ENCODE data around the gene APBA2.

- TF ChIP-seq EZH2 (IDR thresholded peaks at IDR 0.05; ENCODE audit: borderline replicate concordance, low read depth, low read length, severe bottlenecking): no peak
- TF ChIP-seq, protein P1, sequence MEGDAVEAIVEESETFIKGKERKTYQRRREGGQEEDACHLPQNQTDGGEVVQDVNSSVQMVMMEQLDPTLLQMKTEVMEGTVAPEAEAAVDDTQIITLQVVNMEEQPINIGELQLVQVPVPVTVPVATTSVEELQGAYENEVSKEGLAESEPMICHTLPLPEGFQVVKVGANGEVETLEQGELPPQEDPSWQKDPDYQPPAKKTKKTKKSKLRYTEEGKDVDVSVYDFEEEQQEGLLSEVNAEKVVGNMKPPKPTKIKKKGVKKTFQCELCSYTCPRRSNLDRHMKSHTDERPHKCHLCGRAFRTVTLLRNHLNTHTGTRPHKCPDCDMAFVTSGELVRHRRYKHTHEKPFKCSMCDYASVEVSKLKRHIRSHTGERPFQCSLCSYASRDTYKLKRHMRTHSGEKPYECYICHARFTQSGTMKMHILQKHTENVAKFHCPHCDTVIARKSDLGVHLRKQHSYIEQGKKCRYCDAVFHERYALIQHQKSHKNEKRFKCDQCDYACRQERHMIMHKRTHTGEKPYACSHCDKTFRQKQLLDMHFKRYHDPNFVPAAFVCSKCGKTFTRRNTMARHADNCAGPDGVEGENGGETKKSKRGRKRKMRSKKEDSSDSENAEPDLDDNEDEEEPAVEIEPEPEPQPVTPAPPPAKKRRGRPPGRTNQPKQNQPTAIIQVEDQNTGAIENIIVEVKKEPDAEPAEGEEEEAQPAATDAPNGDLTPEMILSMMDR (IDR thresholded peaks at IDR 0.05; ENCODE audit: borderline replicate concordance, extremely low read depth, low read length, poor library complexity, severe bottlenecking): no peak
These were observed 174.3 kb downstream of the APBA2 start for GRCh38 chr15:29059871-29060640.

Data from DND-41 (cell line).